H1 (cell line): Measurements from ENCODE around the gene SSU72. TPM values are rescaled to one million over a fixed set of nuclear protein-coding genes. Genes with fewer than 3 reads are reported as not detected.

Experiments used
- CTCF ChIA-PET: fragments of 300-600 bp; sonication (Branson Sonifier 250); formaldehyde crosslinking; loops from one replicate; lab custom pipeline; 2021; ENCODE audit not compliant: partially characterized antibody; lab: Charles Lee
- POLR2A ChIA-PET: fragments of 300-600 bp; sonication (Branson Sonifier 250); formaldehyde crosslinking; loops from one replicate; lab custom pipeline; 2021; ENCODE audit warnings: inconsistent platforms; ENCODE audit not compliant: partially characterized antibody; lab: Charles Lee
- DNase-seq, 2 experiments: peaks; one replicate each; pipeline versions ENCODE4 v3.0.0 to v3.0.0-alpha.2; 2010 to 2022; ENCODE audit warnings: low spot score in 2 of 2, low read depth in 1 of 2, mixed read lengths in 1 of 2
- FAIRE-seq: peaks from 2 replicates; lab custom pipeline; 2011; peaks lifted over from hg19 to GRCh38; lab: Jason Lieb, UNC
- H2AFZ ChIP-seq: 2 replicates; pipeline ENCODE4 v1.8.1; 2012; ENCODE audit warnings: low read length, inconsistent platforms
- H2AK5ac ChIP-seq: 2 replicates; pipeline ENCODE4 v1.6.1; 2013; ENCODE audit warnings: low read depth, low read length
- H2BK120ac ChIP-seq: replicated peaks from 2 replicates; pipeline ENCODE3; 2013; ENCODE audit warnings: low read depth, low read length, inconsistent platforms
- H2BK12ac ChIP-seq: 2 replicates; pipeline ENCODE4 v1.6.1; 2013; ENCODE audit warnings: low read depth, low read length
- H2BK15ac ChIP-seq: 2 replicates; pipeline ENCODE4 v1.6.1; 2013; ENCODE audit warnings: low read length
- H2BK20ac ChIP-seq: 2 replicates; pipeline ENCODE4 v1.6.1; 2013; ENCODE audit warnings: low read length
- H2BK5ac ChIP-seq: 2 replicates; pipeline ENCODE4 v1.6.1; 2013; ENCODE audit warnings: low read depth, low read length
- H3K14ac ChIP-seq: 2 replicates; pipeline ENCODE4 v1.6.1; 2013; ENCODE audit warnings: inconsistent platforms; ENCODE audit not compliant: insufficient read length
- H3K18ac ChIP-seq: 2 replicates; pipeline ENCODE4 v1.6.1; 2013; ENCODE audit warnings: low read length; ENCODE audit errors: extremely low read depth
- H3K23ac ChIP-seq: 2 replicates; pipeline ENCODE4 v1.6.1; 2013; ENCODE audit warnings: inconsistent platforms; ENCODE audit not compliant: insufficient read length
- H3K23me2 ChIP-seq: 2 replicates; pipeline ENCODE4 v1.6.1; 2013; ENCODE audit warnings: low read depth, low read length
- H3K27ac ChIP-seq: 2 replicates; pipeline ENCODE4 v1.6.1; 2011; ENCODE audit warnings: low read depth, low read length, inconsistent platforms
- H3K27me3 ChIP-seq, 4 experiments: replicated peaks in 1 of 4; 1 replicate in 1 of 4; 2 replicates in 3 of 4; pipeline versions ENCODE4 v1.6.1 to v1.8.1; 2011 to 2013; ENCODE audit warnings: low read length in 3 of 4, mild to moderate bottlenecking in 3 of 4, inconsistent platforms in 2 of 4, mixed read lengths in 2 of 4, moderate library complexity in 1 of 4; ENCODE audit not compliant: control insufficient read depth in 3 of 4, insufficient read depth in 3 of 4; ENCODE audit errors: extremely low read depth in 1 of 4
- H3K36me3 ChIP-seq, 4 experiments: 2 replicates each; pipeline versions ENCODE4 v1.6.1 to v1.8.1; 2011 to 2013; ENCODE audit warnings: mild to moderate bottlenecking in 4 of 4, low read length in 3 of 4, moderate library complexity in 2 of 4, control low read depth in 1 of 4, inconsistent platforms in 1 of 4; ENCODE audit not compliant: insufficient read depth in 4 of 4, control insufficient read depth in 2 of 4
- H3K4ac ChIP-seq: replicated peaks from 2 replicates; pipeline ENCODE3; 2013; ENCODE audit warnings: low read length, low read depth, mixed read lengths, inconsistent platforms; ENCODE audit not compliant: insufficient read length
- H3K4me1 ChIP-seq, 4 experiments: replicated peaks in 1 of 4; 1 replicate in 1 of 4; 2 replicates in 3 of 4; pipeline versions ENCODE4 v1.6.1 to v1.8.1; 2011 to 2013; ENCODE audit warnings: low read length in 3 of 4, inconsistent platforms in 2 of 4, mixed read lengths in 1 of 4; ENCODE audit not compliant: insufficient read depth in 4 of 4, control insufficient read depth in 3 of 4
- H3K4me2 ChIP-seq, 2 experiments: 2 replicates each; pipeline versions ENCODE4 v1.6.1 to v1.8.1; 2011 to 2013; ENCODE audit warnings: low read depth in 2 of 2, low read length in 2 of 2, control low read depth in 1 of 2, inconsistent platforms in 1 of 2, mild to moderate bottlenecking in 1 of 2; ENCODE audit not compliant: insufficient read depth in 1 of 2
- H3K4me3 ChIP-seq, 4 experiments: fragments of 200-600, 300-600 bp in 1 of 4; sonication (generic), shearing (Covaris generic), sonication (Bioruptor Twin) in 1 of 4; 2 replicates each; pipeline versions ENCODE4 v1.5.1 to v1.8.1; 2011 to 2016; ENCODE audit warnings: low read length in 4 of 4, low read depth in 3 of 4, control low read depth in 2 of 4, inconsistent platforms in 2 of 4, mild to moderate bottlenecking in 2 of 4, mixed read lengths in 1 of 4, moderate library complexity in 1 of 4; ENCODE audit not compliant: insufficient read depth in 2 of 4; ENCODE audit errors: extremely low read depth in 1 of 4
- H3K56ac ChIP-seq: replicated peaks from 2 replicates; pipeline ENCODE3; 2013; ENCODE audit warnings: low read depth, mild to moderate bottlenecking, mixed read lengths, low read length, inconsistent platforms; ENCODE audit not compliant: insufficient read length
- H3K79me1 ChIP-seq: 2 replicates; pipeline ENCODE4 v1.6.1; 2013; ENCODE audit warnings: low read depth, low read length, control low read depth
- H3K79me2 ChIP-seq, 2 experiments: 2 replicates each; pipeline versions ENCODE4 v1.6.1 to v1.8.1; 2012 to 2013; ENCODE audit warnings: low read length in 2 of 2, mild to moderate bottlenecking in 2 of 2, inconsistent platforms in 1 of 2; ENCODE audit not compliant: insufficient read depth in 2 of 2, control insufficient read depth in 1 of 2
- H3K9ac ChIP-seq, 4 experiments: replicated peaks in 1 of 4; 1 replicate in 1 of 4; 2 replicates in 3 of 4; pipeline versions ENCODE4 v1.6.1 to v1.8.1; 2011 to 2013; ENCODE audit warnings: low read depth in 3 of 4, low read length in 3 of 4, control low read depth in 2 of 4, mild to moderate bottlenecking in 2 of 4, moderate library complexity in 2 of 4, inconsistent platforms in 1 of 4; ENCODE audit errors: extremely low read depth in 1 of 4
- H3K9me3 ChIP-seq, 2 experiments: 2 replicates each; pipeline versions ENCODE4 v1.6.1 to v1.8.1; 2012 to 2013; ENCODE audit warnings: mild to moderate bottlenecking in 2 of 2, moderate library complexity in 2 of 2, control low read depth in 1 of 2, inconsistent platforms in 1 of 2, low read depth in 1 of 2, low read length in 1 of 2, mixed read lengths in 1 of 2; ENCODE audit not compliant: insufficient read depth in 2 of 2
- H4K20me1 ChIP-seq, 2 experiments: replicated peaks in 1 of 2; 2 replicates each; pipeline versions ENCODE3 to v1.8.1; 2011 to 2013; ENCODE audit warnings: inconsistent platforms in 2 of 2, low read length in 2 of 2, mild to moderate bottlenecking in 1 of 2; ENCODE audit not compliant: insufficient read depth in 2 of 2, control insufficient read depth in 1 of 2
- H4K5ac ChIP-seq: 2 replicates; pipeline ENCODE4 v1.6.1; 2013; ENCODE audit warnings: low read length, low read depth, mixed read lengths, inconsistent platforms; ENCODE audit not compliant: insufficient read length
- H4K8ac ChIP-seq: 2 replicates; pipeline ENCODE4 v1.8.0; 2013; ENCODE audit warnings: mild to moderate bottlenecking, moderate library complexity, low read length, inconsistent platforms; ENCODE audit not compliant: insufficient read depth; ENCODE audit errors: extremely low read depth
- H4K91ac ChIP-seq: replicated peaks from 2 replicates; pipeline ENCODE3; 2013; ENCODE audit warnings: low read length, mixed read lengths, inconsistent platforms; ENCODE audit not compliant: insufficient read length
- CHD1 ChIP-seq: IDR thresholded peaks from 2 replicates; pipeline ENCODE4 v1.6.1; 2012; ENCODE audit warnings: low read depth, low read length, improper control_type of control experiment
- EZH2 ChIP-seq: fragments of 200-600 bp; sonication (generic); IDR thresholded peaks from 2 replicates; pipeline ENCODE4 v1.7.1; 2012; ENCODE audit warnings: low read depth, mild to moderate bottlenecking, moderate library complexity, low read length, inconsistent platforms; ENCODE audit not compliant: severe bottlenecking
- NANOG ChIP-seq: IDR thresholded peaks from 2 replicates; pipeline ENCODE4 v1.6.1; 2011; ENCODE audit warnings: low read length, low read depth, mild to moderate bottlenecking, inconsistent platforms; ENCODE audit not compliant: insufficient read depth, poor library complexity, severe bottlenecking
- RXRA ChIP-seq: IDR thresholded peaks from 2 replicates; pipeline ENCODE4 v1.6.1; 2011; ENCODE audit warnings: low read depth, mild to moderate bottlenecking, low read length, moderate library complexity; ENCODE audit not compliant: insufficient read depth
- TEAD4 ChIP-seq: IDR thresholded peaks from 2 replicates; pipeline ENCODE4 v1.6.1; 2012; ENCODE audit warnings: low read depth, low read length, inconsistent platforms, mixed read lengths
- WGBS, 2 experiments: shearing (Covaris generic) in 1 of 2; methylation state at CpG; one replicate each; pipeline versions ENCODE4 v1.1.6 to v1.1.7; 2013 to 2015; ENCODE audit warnings: low lambda C conversion rate in 2 of 2, mixed read lengths in 2 of 2, inconsistent platforms in 1 of 2, low coverage in 1 of 2, missing lambda C conversion rate in 1 of 2; ENCODE audit not compliant: insufficient replicate concordance in 2 of 2, insufficient coverage in 1 of 2, insufficient read length in 1 of 2; ENCODE audit errors: extremely low coverage in 1 of 2, missing lambda C conversion rate in 1 of 2; 5-methylcytosine and 5-hydroxymethylcytosine counted together
- polyA plus RNA-seq, 7 experiments: library from polyadenylated mRNA; depleted of rRNA in 3 of 7; stranded (reverse) in 5 of 7; unstranded in 2 of 7; fragments of >200 nt in 5 of 7; fragments of 200-250 nt in 2 of 7; gene quantifications; 1 replicate in 5 of 7; 2 replicates in 1 of 7; 4 replicates in 1 of 7; pipeline versions ENCODE4 v1.2.1 to v1.2.3, GENCODE V29; 2011 to 2013; ENCODE audit warnings: missing spikeins in 2 of 7, mixed read lengths in 2 of 7
- total RNA-seq: library from RNA; stranded (reverse); fragmentation: NEBNext Ultra II Directional; extraction: Animal tissue kit (Norgen Biotek cat#: 25700); gene quantifications from 2 replicates; pipeline ENCODE4 v1.2.1, GENCODE V29; 2021
- TF ChIP-seq, protein P1 (sequence below), 3 experiments: IDR thresholded peaks; 1 replicate in 2 of 3; 2 replicates in 1 of 3; pipeline versions ENCODE4 v1.5.1 to v1.6.1; 2011; ENCODE audit warnings: low read length in 3 of 3, mild to moderate bottlenecking in 3 of 3, inconsistent platforms in 2 of 3, low read depth in 1 of 3, moderate library complexity in 1 of 3; ENCODE audit not compliant: insufficient read depth in 1 of 3; ENCODE audit errors: control extremely low read depth in 1 of 3

The SSU72 gene
- total and polyA plus RNA-seq, 2 of the 8 experiments (the other 6 are each of a cell fraction or from before 2014, with no cell fraction given) = 110 to 165 TPM

DNA sequence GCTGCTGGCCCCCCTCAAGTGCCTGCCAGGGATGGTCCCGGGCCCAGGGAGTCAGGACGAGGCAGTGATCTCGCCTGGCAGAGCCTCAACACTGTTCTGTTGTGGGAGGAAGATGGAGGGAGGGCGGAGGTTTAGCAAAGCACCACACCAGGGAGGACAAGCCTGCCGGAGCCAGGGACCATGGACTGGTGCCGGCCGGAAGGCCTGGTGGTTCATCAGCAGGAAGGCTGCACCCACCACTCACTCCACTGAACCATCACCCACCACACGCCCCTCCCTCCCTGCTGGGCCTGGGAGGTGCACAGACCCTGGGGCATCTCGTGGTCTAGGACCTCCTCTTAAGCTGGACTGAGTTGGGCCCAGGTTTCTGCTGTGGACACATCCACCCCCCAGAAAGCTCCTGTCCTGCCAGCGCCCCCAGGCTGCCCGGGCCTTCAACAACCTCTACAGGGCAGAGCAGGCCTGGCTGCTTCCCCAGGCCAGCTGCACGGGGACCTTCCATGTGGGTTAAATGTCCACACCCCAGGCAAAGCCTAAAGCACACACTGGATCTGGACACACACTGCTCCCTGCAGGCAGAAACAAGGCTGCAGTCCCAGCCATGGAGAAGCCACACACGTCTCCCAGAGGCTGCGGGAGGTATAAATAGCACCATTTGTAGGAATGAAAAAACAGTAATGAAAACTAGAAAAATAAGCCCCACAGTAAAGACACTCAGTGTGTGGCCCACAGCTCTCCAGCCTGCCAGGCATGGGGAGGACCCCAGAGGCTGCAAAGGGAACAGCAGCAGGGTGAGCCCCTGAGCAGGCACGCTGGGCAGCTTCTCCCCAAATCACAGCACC is 23.9 kb downstream of the SSU72 start:
- ChIA-PET POLR2A (interaction anchor here (0.9 to 23.0 kb wide), 7 partner anchors 9 to 148 kb away, joined by 3 to 367 read pairs (median 3); partner anchors contain the start of gene MIB2), CTCF (interaction anchor here (0.7 to 2.0 kb wide), 13 partner anchors 8 to 182 kb away, joined by 3 to 9 read pairs (median 4); no protein-coding TSS in a partner anchor)
- peaks cover 0 to 4% (median 0%) of the 10 kb centered on the region in 4 experiments; a peak in 2 of 8 replicates for H3K36me3 ChIP-seq
- peaks cover 14% of the 10 kb centered on the region for H3K79me1 ChIP-seq
- H3K18ac ChIP-seq = no peak overlapping the region
- no peak overlapping the region for H3K14ac ChIP-seq
- no peak overlapping the region for H3K56ac ChIP-seq
- WGBS, 2 experiments = 90% methylated on average over 15 of the region's 15 CpGs; no CpG with 5 or more reads in 1 of the 2 experiments
- no peak for FAIRE-seq
- H3K27ac ChIP-seq = no peak overlapping the region
- H2BK15ac ChIP-seq = no peak overlapping the region
- H3K4me1 ChIP-seq = no peaks in the 10 kb centered on the region; a peak in 2 of 7 replicates
- no peak overlapping the region for H2BK12ac ChIP-seq
- no peak overlapping the region for H2BK20ac ChIP-seq
- H4K20me1 ChIP-seq = peaks cover 17 to 28% of the 10 kb centered on the region in 2 experiments
- H3K9ac ChIP-seq = no peak overlapping the region; a peak in 1 of 7 replicates
- H3K23ac ChIP-seq = no peak overlapping the region
- H2BK5ac ChIP-seq = peak overlapping the region; percentile 63; the same call in 1 of the 2 replicates
- H2BK120ac ChIP-seq = no peak overlapping the region
- no peak overlapping the region for H3K4me2 ChIP-seq
- H3K4me3 ChIP-seq = no peak overlapping the region
- no peak overlapping the region for H4K5ac ChIP-seq
- no peak overlapping the region for H4K8ac ChIP-seq
- no peaks in the 10 kb centered on the region for H3K9me3 ChIP-seq
- H2AFZ ChIP-seq = no peak overlapping the region
- H3K23me2 ChIP-seq = no peaks in the 10 kb centered on the region
- peaks cover 0 to 19% of the 10 kb centered on the region in 2 experiments; a peak in 1 of 4 replicates for H3K79me2 ChIP-seq
- H4K91ac ChIP-seq = no peak overlapping the region
- DNase-seq = no peak
- H3K27me3 ChIP-seq = no peaks in the 10 kb centered on the region
- H3K4ac ChIP-seq = no peak overlapping the region
- no peak overlapping the region for H2AK5ac ChIP-seq
- TF ChIP-seq, protein P1, sequence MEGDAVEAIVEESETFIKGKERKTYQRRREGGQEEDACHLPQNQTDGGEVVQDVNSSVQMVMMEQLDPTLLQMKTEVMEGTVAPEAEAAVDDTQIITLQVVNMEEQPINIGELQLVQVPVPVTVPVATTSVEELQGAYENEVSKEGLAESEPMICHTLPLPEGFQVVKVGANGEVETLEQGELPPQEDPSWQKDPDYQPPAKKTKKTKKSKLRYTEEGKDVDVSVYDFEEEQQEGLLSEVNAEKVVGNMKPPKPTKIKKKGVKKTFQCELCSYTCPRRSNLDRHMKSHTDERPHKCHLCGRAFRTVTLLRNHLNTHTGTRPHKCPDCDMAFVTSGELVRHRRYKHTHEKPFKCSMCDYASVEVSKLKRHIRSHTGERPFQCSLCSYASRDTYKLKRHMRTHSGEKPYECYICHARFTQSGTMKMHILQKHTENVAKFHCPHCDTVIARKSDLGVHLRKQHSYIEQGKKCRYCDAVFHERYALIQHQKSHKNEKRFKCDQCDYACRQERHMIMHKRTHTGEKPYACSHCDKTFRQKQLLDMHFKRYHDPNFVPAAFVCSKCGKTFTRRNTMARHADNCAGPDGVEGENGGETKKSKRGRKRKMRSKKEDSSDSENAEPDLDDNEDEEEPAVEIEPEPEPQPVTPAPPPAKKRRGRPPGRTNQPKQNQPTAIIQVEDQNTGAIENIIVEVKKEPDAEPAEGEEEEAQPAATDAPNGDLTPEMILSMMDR (IDR thresholded peaks at IDR 0.05; ENCODE audit: control extremely low read depth in 1 of 3, insufficient read depth in 1 of 3, low read depth in 1 of 3, low read length in 3 of 3) = peak; percentile 24 to 55 (median 52)
- no peak for TF ChIP-seq CHD1
- no peak for TF ChIP-seq TEAD4
- no peak for TF ChIP-seq RXRA
- no peak for TF ChIP-seq NANOG
- no peak for TF ChIP-seq EZH2
